NB4 (cell line): ENCODE results near the gene CYP4F22.
A peak's percentile ranks its signal among the peaks of the same experiment; 100 is the strongest.

Experiments
- DNase-seq: peaks from one replicate; pipeline ENCODE4 v3.0.0; 2010; ENCODE audit warnings: low read depth
- H3K4me3 ChIP-seq: one replicate; pipeline ENCODE4 v1.5.1; 2011; ENCODE audit warnings: mild to moderate bottlenecking, low read depth, low read length, moderate library complexity
- CTCF ChIP-seq: IDR thresholded peaks from one replicate; pipeline ENCODE4 v1.5.1; 2012; ENCODE audit warnings: low read depth, low read length
- MAX ChIP-seq: IDR thresholded peaks from 2 replicates; pipeline ENCODE4 v1.6.1; 2011; ENCODE audit warnings: low read depth, low read length
- MYC ChIP-seq: IDR thresholded peaks from 2 replicates; pipeline ENCODE4 v1.6.1; 2011; ENCODE audit warnings: low read depth, low read length
- POLR2A ChIP-seq: IDR thresholded peaks from 2 replicates; pipeline ENCODE4 v1.6.1; 2011; ENCODE audit warnings: mild to moderate bottlenecking; ENCODE audit not compliant: insufficient read length; ENCODE audit errors: extremely low read depth

CYP4F22 gene

GRCh38 chr19:15508035-15508710, at the start of gene CYP4F22:
TSS of gene CYP4F22 (plus strand) at chr19:15508525. CDS start at chr19:15525337, 16,812 bp downstream.
- TF ChIP-seq MYC: no peak
- TF ChIP-seq CTCF: no peak
- TF ChIP-seq POLR2A: no peak
- TF ChIP-seq MAX: no peak
- DNase-seq: no peak
- H3K4me3 ChIP-seq: no peak within 1 kb of the TSS

- TF ChIP-seq MAX (no peak), POLR2A (no peak), CTCF (no peak), MYC (no peak)
- no peak overlapping the region for H3K4me3 ChIP-seq
- DNase-seq: no peak
Measured at GRCh38 chr19:15461694-15462093, 46.6 kb upstream of the CYP4F22 start.

- no peak for TF ChIP-seq CTCF
- peak; percentile 30 for TF ChIP-seq MAX
- peak; percentile 73 for TF ChIP-seq POLR2A
- peak; percentile 5 for TF ChIP-seq MYC
- H3K4me3 ChIP-seq: peak overlapping the region; percentile 78
- DNase-seq: peak; percentile 89
Measured at GRCh38 chr19:15463861-15464371, 44.4 kb upstream of the CYP4F22 start.

GRCh38 chr19:15464394-15465385, 43.6 kb upstream of the CYP4F22 start, which contains the start of gene RASAL3:
TSS of gene RASAL3 (minus strand) at chr19:15464544. CDS start at chr19:15464358, 186 bp downstream.
- H3K4me3 ChIP-seq: peak within 1 kb of the TSS; percentile 78
- DNase-seq: peak; percentile 80
- TF ChIP-seq POLR2A (peak; percentile 5), MAX (peak; percentile 91), CTCF (no peak)

- TF ChIP-seq MAX: no peak
- TF ChIP-seq MYC: peak; percentile 47; the same call in 1 of the 2 replicates
- TF ChIP-seq CTCF: no peak
- DNase-seq: peak; percentile 83
- no peak overlapping the region for H3K4me3 ChIP-seq
Measured at GRCh38 chr19:15466851-15467733, 41.2 kb upstream of the CYP4F22 start.
